Epithelial cell of proximal tubule (primary cell): Measurements from ENCODE around the gene CHD5. TPM values are rescaled to one million over a fixed set of nuclear protein-coding genes. Genes with fewer than 3 reads are reported as not detected.

Experiments used
- DNase-seq: peaks from one replicate; pipeline ENCODE4 v3.0.0-alpha.2; 2011; ENCODE audit warnings: low read depth
- H3K4me3 ChIP-seq: 2 replicates; pipeline ENCODE4 v1.5.1; 2011; ENCODE audit warnings: low read depth, mild to moderate bottlenecking, low read length
- CTCF ChIP-seq: conservative IDR thresholded peaks from 2 replicates; pipeline ENCODE4 v1.5.1; 2012; ENCODE audit warnings: low read depth, mild to moderate bottlenecking, low read length
- total RNA-seq: library from RNA; depleted of rRNA; stranded (reverse); fragments of >200 nt; gene quantifications from 2 replicates; pipeline ENCODE4 v1.2.3, GENCODE V29; 2015

Gene CHD5
- total RNA-seq, 1 donor from 2014 or later, result under 0.01 TPM

- no peak overlapping the region for H3K4me3 ChIP-seq
- TF ChIP-seq CTCF, result no peak
- no peak for DNase-seq
Observed at GRCh38 chr1:6218375-6219164, 38.4 kb upstream of the CHD5 start.

- no peak for DNase-seq
- no peak overlapping the region for H3K4me3 ChIP-seq
- no peak for TF ChIP-seq CTCF
Observed at GRCh38 chr1:6212193-6212959, 32.3 kb upstream of the CHD5 start.

GRCh38 chr1:6211731-6212130, 31.6 kb upstream of the CHD5 start:
- H3K4me3 ChIP-seq, result no peak overlapping the region
- no peak for TF ChIP-seq CTCF
- DNase-seq, result no peak

GRCh38 chr1:6210591-6211355, 30.7 kb upstream of the CHD5 start:
- no peak overlapping the region for H3K4me3 ChIP-seq
- no peak for TF ChIP-seq CTCF
- DNase-seq, result no peak

- peak; percentile 34 for TF ChIP-seq CTCF
- no peak overlapping the region for H3K4me3 ChIP-seq
- no peak for DNase-seq
Observed at GRCh38 chr1:6209661-6210580, 29.8 kb upstream of the CHD5 start.
